NCI-H446 treated with DMSO at 0.1 percent for 48 hours (cell line): ENCODE results near the gene RNASEH1.

Source experiments
- DNase-seq: peaks from one replicate; lab custom pipeline; 2025; lab: John Stamatoyannopoulos, UW

RNASEH1 gene, protein sequence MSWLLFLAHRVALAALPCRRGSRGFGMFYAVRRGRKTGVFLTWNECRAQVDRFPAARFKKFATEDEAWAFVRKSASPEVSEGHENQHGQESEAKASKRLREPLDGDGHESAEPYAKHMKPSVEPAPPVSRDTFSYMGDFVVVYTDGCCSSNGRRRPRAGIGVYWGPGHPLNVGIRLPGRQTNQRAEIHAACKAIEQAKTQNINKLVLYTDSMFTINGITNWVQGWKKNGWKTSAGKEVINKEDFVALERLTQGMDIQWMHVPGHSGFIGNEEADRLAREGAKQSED

DNA sequence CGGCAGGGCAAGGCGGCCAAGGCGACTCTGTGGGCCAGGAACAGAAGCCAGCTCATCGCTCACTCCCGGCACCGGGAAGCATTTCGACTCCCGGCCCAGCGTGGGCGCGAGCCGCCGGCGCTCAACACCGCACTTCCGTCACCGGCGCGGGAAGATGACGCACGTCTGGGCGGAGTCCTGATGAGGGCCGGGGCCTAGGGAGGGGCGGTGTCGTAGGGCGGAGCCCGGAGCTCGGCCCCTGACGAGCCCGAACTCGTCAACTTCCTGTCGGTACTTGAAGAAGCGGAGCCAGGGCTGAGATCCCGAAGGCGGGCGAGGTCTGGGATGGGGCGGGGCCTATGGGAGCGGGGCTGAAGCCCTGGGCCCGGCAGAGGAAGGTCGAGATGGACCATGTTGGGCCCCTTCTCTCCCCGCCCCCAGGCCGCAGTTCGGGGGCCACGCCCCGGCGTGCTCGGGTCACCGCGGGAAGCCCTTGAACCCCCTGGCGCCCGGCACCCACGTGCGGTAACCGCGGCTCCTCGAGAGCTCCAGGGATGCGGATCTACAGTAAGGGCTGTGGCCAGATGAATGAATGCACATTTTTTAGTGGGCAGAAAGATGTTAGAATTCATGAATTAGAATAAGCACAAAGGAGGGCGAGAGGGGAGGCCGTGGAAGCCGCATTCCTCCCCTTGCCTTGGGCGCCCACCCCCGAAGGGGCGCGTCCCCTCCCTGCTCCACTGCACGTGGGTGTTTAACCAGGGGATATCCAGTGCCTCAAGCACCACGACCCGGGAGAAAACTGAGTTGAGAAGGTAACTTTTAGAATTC lies at the start of gene RNASEH1:
Gene RNASEH1, minus strand, starts transcription at position 129 of the 810 bp plus-strand sequence. Its CDS starts 73 bp downstream, at position 56.
- peak; percentile 96 for DNase-seq

- peak; percentile 36 for DNase-seq
These were observed 48.5 kb upstream of the RNASEH1 start for GRCh38 chr2:3606370-3607201.

- no peak for DNase-seq
These were observed 47.9 kb upstream of the RNASEH1 start for GRCh38 chr2:3606028-3606369.

- no peak for DNase-seq
These were observed 47.1 kb upstream of the RNASEH1 start for GRCh38 chr2:3604991-3605961.

- DNase-seq, result no peak
These were observed 46.2 kb upstream of the RNASEH1 start for GRCh38 chr2:3604207-3604877.

DNA sequence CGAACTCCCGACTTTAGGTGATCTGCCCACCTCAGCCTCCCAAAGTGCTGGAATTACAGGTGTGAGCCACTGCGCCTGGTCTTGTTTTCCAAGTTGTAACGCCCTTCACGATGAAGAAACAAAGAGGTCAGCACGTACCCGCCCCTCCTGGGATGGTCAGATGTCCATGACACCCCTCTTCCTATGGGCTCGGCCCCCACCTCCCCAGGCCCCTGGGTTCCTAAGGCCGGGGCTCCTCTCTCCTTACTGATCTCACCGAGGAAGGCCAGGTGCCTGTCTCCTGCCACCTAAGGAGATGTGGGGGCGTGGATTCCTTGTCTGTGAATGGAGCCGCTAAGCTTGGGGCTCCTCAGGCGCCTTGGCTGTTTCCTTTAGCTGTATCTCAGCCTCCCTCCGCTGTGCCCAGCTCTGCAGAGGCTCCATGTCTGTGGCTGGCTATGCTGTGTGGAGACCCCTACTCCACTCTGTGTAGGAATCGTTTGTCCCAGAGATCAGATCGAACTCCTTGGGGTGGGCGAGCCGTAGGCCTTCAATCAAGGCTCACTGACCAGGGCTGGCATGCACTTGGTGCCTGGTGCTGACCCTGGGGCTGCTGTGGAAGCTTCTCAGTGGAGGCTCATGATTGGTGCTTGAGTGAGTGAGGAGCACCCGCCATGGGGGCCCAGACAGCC lies 45.5 kb upstream of the RNASEH1 start:
- no peak for DNase-seq

DNA sequence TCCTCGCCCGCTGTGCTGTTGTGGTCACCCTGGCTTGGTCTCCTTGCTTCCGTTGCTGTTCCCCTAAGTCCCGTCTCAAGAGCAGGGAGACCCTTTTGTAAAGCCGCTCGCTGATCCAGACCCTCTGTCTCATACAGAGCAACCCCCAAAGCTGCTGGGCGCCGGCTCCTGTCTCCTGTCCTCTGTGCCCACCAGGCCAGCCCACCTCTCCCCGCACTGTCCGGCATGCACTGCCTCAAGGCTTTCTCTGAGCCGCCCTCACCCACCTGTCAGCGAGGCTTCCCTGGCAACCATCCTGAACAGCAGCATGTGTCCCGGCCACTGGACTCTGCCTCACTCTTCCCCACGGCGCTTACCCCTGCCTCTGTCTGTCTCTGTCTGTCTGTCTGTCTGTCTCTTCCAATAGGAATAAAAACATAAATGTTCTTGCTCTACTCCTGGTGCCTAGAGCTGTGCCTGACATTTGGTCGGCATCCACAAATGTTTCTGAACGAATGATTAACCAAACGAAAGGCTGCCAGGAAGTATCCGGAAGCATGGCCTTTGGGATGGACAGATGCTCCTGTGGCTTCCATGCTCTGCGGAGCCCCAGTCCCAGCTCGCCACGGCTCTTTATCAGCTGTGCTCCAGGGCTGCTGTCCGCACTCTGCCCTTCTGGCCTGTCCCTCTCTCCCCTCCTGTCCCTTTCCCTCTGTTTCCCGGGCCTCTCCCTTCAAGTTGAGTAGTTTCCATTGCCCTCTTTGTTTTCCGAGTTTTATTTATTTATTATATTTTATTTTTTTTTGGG lies 44.6 kb upstream of the RNASEH1 start:
- no peak for DNase-seq

- no peak for DNase-seq
These were observed 43.6 kb upstream of the RNASEH1 start for GRCh38 chr2:3601561-3602271.

DNA sequence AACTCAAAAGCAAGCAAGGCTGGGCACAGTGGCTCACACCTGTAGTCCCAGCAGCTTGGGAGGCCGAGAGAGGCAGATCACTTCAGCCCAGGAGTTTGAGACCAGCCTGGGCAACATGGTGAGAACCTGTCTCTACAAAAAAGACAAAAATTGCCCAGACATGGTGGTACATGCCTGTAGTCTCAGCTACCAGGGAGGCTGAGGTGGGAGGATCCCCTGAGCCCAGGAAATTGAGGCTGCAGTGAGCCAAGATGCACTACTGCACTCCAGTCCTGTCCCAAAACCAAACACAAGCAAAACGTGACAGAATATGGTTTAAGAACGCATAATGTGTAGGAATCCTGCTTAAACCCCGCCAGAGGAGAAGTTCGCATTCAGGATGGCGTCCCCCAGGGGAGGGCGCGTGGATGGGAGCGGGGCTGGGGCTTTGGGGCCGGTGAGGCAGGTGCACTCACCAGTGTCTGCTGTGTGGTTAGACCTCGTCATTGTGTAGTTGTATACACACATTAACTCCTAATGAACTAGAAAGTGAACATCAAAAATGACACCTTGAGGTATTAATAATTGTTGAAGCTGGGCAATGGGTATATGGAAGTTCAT lies 42.2 kb upstream of the RNASEH1 start:
- no peak for DNase-seq

- no peak for DNase-seq
These were observed 41.0 kb upstream of the RNASEH1 start for GRCh38 chr2:3598912-3599854.

GRCh38 chr2:3598197-3598910 lies 40.2 kb upstream of the RNASEH1 start:
- no peak for DNase-seq

- DNase-seq, result no peak
These were observed 39.4 kb upstream of the RNASEH1 start for GRCh38 chr2:3597567-3597966.

DNA sequence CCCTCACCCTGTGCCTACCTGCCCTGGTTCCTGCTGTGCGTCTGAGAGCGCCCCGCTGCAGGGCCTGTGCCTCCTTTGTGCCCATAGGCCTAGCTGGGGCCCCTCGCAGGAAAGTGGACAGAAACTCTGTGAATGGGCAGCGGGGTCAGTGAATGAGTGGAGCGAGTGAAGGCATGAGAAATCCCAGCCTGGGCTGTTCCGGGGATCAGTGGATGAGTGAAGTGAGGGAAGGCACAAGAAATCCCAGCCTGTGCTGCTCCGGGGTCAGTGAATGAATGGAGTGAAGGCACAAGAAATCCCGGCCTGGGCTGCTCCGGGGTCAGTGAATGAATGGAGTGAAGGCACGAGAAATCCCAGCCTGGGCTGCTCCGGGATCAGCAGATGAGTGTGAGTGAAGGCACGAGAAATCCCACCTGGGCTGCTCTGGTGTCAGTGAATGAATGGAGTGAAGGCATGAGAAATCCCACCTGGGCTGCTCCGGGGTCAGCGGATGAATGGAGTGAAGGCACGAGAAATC lies 38.8 kb upstream of the RNASEH1 start:
- no peak for DNase-seq

DNA sequence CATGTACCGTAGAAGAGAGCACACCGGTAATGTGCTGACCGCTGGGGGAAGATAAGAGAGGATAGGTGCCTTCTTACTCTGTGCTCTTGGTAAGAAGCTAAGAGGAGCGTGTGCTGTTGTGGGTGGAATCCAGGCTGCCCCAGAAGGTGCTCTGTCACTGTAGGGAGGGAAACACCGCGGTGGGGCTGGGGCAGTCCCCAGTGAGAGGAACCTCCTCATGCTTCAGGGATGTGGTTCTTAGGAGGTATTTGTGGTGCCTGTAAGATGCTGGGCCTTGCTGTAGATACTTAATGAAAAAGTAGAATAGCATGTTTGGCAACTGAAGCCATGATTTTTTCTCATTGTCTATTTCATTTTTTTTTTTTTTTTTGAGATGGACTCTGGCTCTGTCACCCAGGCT lies 37.9 kb upstream of the RNASEH1 start:
- no peak for DNase-seq

GRCh38 chr2:3595404-3595803 lies 37.3 kb upstream of the RNASEH1 start:
- DNase-seq, result no peak
